ENCODE results near the gene MROH2A. TPM values are rescaled to one million over a fixed set of nuclear protein-coding genes. Genes with fewer than 3 reads are reported as not detected.

The MROH2A gene
- polyA plus RNA-seq, 1 experiment, result not detected

DNA sequence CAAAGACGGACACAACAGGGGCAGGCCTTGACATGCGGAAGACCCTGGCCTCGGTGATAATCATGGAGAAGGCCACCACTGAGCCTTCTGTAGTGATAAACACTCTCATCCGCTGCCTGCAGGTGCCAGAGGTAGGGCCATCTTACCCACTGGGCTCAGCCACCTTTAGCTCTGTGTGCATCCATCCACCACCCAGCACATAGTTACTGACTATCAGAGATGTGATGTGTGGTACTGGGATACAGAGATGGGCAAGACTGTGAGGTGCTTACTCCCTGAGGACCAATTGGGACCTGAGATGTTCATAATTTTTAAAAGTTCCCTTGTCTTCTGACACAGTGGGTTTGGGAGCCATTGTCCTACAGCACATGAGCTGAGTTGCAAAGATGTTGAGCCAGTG lies 1.6 kb downstream of the MROH2A start:
- H3K27me3 ChIP-seq (ENCODE audit: control insufficient read depth, insufficient read depth, low read length), result no peaks in the 10 kb centered on the region
- ChIA-PET CTCF (no interaction called here), POLR2A (no interaction called here)
- H3K4me3 ChIP-seq (ENCODE audit: low read depth, low read length), result no peak overlapping the region
- H3K36me3 ChIP-seq (ENCODE audit: control insufficient read depth, insufficient read depth, low read length), result no peaks in the 10 kb centered on the region
- DNase-seq (ENCODE audit: low read depth), result no peak
- no peak for TF ChIP-seq CTCF (IDR thresholded peaks at IDR 0.05; ENCODE audit: insufficient read depth, low read depth, low read length)

- no peaks in the 10 kb centered on the region for H3K36me3 ChIP-seq (ENCODE audit: control insufficient read depth, insufficient read depth, low read length)
- no peak for DNase-seq (ENCODE audit: low read depth)
- ChIA-PET POLR2A (no interaction called here), CTCF (no interaction called here)
- H3K4me3 ChIP-seq (ENCODE audit: low read depth, low read length), result no peak overlapping the region
- no peak for TF ChIP-seq CTCF (IDR thresholded peaks at IDR 0.05; ENCODE audit: insufficient read depth, low read depth, low read length)
- H3K27me3 ChIP-seq (ENCODE audit: control insufficient read depth, insufficient read depth, low read length), result no peaks in the 10 kb centered on the region
Measured at GRCh38 chr2:233780771-233781170, 2.6 kb downstream of the MROH2A start.

GRCh38 chr2:233789554-233789953 lies 11.4 kb downstream of the MROH2A start:
- no peaks in the 10 kb centered on the region for H3K36me3 ChIP-seq (ENCODE audit: control insufficient read depth, insufficient read depth, low read length)
- POLR2A ChIA-PET, result no interaction called here
- CTCF ChIA-PET, result no interaction called here
- no peak for DNase-seq (ENCODE audit: low read depth)
- H3K4me3 ChIP-seq (ENCODE audit: low read depth, low read length), result no peak overlapping the region
- no peaks in the 10 kb centered on the region for H3K27me3 ChIP-seq (ENCODE audit: control insufficient read depth, insufficient read depth, low read length)
- TF ChIP-seq CTCF (IDR thresholded peaks at IDR 0.05; ENCODE audit: insufficient read depth, low read depth, low read length), result no peak

DNA sequence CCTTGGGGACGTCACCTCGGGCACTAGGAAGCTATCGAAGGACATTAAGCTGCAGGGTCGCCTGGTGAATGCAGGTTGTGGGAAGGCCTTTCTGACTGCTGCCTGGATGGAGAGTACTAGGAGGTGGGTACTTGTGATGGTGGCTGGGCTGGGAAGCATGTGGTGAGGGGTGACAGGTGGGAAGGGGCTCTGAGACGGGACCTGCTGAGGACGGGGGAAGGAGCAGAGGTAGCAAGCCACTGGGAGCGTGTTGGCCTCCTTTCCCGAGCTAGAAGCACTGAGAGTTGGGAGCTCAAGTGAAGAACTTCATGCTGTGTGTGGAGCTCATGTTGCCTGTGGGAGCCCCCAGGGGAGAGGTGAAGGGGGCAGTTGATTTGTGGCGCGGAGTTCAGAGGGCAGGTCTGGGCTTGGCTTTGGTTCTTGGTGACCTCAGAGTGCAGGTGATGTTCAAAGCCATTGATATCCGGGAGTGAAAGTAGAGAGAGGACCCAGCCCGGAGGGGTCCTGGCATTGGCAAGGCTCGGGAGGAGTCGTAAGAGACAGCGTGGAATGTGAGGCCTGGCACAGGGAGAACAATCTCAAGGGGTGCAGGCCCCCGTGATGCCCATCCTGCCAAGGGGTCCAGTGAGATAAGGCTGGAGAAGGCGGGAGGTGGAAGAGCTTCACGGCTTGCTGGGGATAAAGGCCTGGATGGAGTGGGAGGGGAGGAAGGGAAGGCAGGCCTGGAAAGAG lies 13.2 kb downstream of the MROH2A start:
- DNase-seq (ENCODE audit: low read depth), result no peak
- H3K27me3 ChIP-seq (ENCODE audit: control insufficient read depth, insufficient read depth, low read length), result no peaks in the 10 kb centered on the region
- H3K4me3 ChIP-seq (ENCODE audit: low read depth, low read length), result no peak overlapping the region
- POLR2A ChIA-PET, result no interaction called here
- CTCF ChIA-PET, result no interaction called here
- TF ChIP-seq CTCF (IDR thresholded peaks at IDR 0.05; ENCODE audit: insufficient read depth, low read depth, low read length), result no peak
- no peaks in the 10 kb centered on the region for H3K36me3 ChIP-seq (ENCODE audit: control insufficient read depth, insufficient read depth, low read length)

DNA sequence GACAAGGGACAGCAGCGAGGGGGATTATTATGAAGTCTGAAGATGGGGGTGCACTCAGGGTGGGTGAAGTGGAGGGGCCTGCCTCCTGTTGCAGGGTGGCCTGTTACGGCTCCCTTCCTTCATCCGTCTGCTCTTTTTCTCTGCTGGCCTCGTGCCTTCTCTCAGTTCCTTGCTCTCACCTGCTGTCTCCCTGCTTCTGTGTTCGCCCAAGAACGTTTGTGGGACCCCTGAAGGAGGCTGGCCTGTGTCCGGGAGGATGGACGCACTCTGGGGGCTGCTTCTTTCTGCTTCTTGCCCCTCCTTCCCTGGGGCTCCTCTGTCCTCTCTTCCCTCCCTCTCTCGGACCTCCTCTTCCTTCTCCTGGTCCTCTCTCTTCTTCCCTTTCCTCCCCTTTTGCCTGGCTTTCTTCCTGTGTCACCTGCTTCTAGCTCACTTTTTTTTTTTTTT lies 13.8 kb downstream of the MROH2A start:
- ChIA-PET POLR2A (no interaction called here), CTCF (no interaction called here)
- TF ChIP-seq CTCF (IDR thresholded peaks at IDR 0.05; ENCODE audit: insufficient read depth, low read depth, low read length), result no peak
- Histone ChIP-seq H3K4me3 (ENCODE audit: low read depth, low read length) (no peak overlapping the region), H3K27me3 (ENCODE audit: control insufficient read depth, insufficient read depth, low read length) (no peaks in the 10 kb centered on the region), H3K36me3 (ENCODE audit: control insufficient read depth, insufficient read depth, low read length) (no peaks in the 10 kb centered on the region)
- DNase-seq (ENCODE audit: low read depth), result no peak

All from BJ (cell line).